ENCODE results near the gene CRYBG1. TPM values are rescaled to one million over a fixed set of nuclear protein-coding genes. Genes with fewer than 3 reads are reported as not detected.

CRYBG1 gene
- total RNA-seq, 1 donor, result 11.9 TPM

DNA sequence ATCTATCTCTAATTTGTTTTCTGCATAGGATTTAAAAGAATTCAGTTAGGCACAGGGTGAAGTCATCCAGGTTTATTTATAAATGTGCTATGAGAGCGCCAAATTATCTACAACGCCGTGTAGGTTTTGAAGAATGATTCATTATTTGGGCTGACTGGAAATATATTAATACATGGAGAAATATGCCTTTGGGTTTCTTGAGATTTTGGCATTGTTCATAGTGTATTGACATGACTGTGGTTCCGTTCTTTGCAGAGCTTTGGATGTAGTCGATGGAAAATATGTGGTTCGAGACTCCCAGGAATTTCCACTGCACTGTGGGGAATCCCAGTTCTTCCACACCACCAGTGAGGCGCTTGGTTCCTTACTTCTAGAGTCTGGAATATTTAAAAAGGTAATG is 90.9 kb downstream of the CRYBG1 start:
- no peaks in the 10 kb centered on the region for H3K9me3 ChIP-seq (ENCODE audit: low read depth, low read length)
- H4K20me1 ChIP-seq (ENCODE audit: insufficient read depth, low read length), result no peaks in the 10 kb centered on the region
- no peaks in the 10 kb centered on the region for H3K79me2 ChIP-seq (ENCODE audit: insufficient read depth, low read length)
- TF ChIP-seq, protein P1, sequence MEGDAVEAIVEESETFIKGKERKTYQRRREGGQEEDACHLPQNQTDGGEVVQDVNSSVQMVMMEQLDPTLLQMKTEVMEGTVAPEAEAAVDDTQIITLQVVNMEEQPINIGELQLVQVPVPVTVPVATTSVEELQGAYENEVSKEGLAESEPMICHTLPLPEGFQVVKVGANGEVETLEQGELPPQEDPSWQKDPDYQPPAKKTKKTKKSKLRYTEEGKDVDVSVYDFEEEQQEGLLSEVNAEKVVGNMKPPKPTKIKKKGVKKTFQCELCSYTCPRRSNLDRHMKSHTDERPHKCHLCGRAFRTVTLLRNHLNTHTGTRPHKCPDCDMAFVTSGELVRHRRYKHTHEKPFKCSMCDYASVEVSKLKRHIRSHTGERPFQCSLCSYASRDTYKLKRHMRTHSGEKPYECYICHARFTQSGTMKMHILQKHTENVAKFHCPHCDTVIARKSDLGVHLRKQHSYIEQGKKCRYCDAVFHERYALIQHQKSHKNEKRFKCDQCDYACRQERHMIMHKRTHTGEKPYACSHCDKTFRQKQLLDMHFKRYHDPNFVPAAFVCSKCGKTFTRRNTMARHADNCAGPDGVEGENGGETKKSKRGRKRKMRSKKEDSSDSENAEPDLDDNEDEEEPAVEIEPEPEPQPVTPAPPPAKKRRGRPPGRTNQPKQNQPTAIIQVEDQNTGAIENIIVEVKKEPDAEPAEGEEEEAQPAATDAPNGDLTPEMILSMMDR (IDR thresholded peaks at IDR 0.05; ENCODE audit: extremely low read depth, low read depth, low read length), result no peak
- peaks cover 8% of the 10 kb centered on the region for H3K4me1 ChIP-seq (ENCODE audit: insufficient read depth, low read length)
- no peaks in the 10 kb centered on the region for H3K27me3 ChIP-seq (ENCODE audit: insufficient read depth, low read length)
- no peak overlapping the region for H3K4me2 ChIP-seq (ENCODE audit: insufficient read depth, low read length)
- DNase-seq (ENCODE audit: insufficient read length, low spot score, missing footprints), result no peak
- H3K36me3 ChIP-seq (ENCODE audit: insufficient read depth, low read length), result no peaks in the 10 kb centered on the region
- no peak overlapping the region for H3K27ac ChIP-seq (ENCODE audit: low read depth, low read length)
- no peak overlapping the region for H3K4me3 ChIP-seq (ENCODE audit: insufficient read depth, low read length)
- no peak overlapping the region for H2AFZ ChIP-seq (ENCODE audit: low read length)

DNA sequence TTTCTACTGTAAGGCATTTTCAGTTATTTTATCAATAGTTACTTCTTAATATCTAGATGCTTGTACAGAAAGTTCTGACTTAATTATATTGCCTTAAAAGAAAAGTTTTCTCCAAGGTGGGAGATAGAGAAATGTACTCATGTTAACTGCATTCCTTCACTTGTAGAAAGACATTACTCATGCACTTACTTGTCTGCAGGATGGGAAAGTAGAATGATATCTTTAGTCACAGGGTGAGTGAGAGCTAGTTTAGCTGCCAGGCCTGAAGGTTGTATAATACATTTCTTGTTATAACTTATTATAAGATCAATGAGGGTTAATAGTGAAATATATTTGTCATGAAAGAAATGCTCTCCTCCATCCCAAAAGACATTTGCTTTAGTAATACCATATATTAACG is 92.1 kb downstream of the CRYBG1 start:
- Histone ChIP-seq H3K79me2 (ENCODE audit: insufficient read depth, low read length) (no peaks in the 10 kb centered on the region), H2AFZ (ENCODE audit: low read length) (no peak overlapping the region), H3K4me3 (ENCODE audit: insufficient read depth, low read length) (no peak overlapping the region), H3K27ac (ENCODE audit: low read depth, low read length) (no peak overlapping the region), H3K4me1 (ENCODE audit: insufficient read depth, low read length) (peaks cover 8% of the 10 kb centered on the region), H4K20me1 (ENCODE audit: insufficient read depth, low read length) (no peaks in the 10 kb centered on the region), H3K36me3 (ENCODE audit: insufficient read depth, low read length) (no peaks in the 10 kb centered on the region), H3K9me3 (ENCODE audit: low read depth, low read length) (no peaks in the 10 kb centered on the region), H3K27me3 (ENCODE audit: insufficient read depth, low read length) (no peaks in the 10 kb centered on the region), H3K4me2 (ENCODE audit: insufficient read depth, low read length) (no peak overlapping the region)
- no peak for DNase-seq (ENCODE audit: insufficient read length, low spot score, missing footprints)
- TF ChIP-seq, protein P1 (IDR thresholded peaks at IDR 0.05; ENCODE audit: extremely low read depth, low read depth, low read length), result no peak

DNA sequence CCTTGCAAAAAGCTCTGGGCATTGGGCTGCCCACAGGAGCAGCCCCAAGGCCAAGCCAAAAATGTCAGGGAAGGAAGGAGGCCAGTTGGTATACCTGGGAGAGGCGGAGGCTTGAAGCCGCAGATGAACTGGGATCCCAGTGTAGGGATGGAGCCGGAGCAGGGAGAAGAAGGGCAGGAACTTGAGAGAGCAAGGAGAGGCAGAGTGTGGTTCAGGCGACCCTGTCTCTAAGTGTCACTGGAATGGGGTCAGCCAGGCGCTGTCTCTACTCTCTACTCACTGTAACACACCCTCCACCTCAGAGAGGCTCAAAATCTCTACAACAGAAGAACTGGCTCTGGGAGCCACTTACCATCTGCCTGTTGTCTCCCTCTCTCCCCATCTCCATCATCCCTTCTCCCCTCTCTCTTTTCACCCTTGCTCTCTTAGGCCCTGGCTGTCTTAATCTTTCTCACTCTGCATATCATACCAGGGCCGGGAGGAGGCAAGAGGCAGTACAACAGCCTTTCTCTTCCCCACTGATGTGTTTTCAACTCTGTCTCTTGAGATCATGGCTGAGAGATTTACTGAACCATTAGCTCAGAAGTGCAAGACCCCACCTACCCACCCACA is 93.3 kb downstream of the CRYBG1 start:
- no peak overlapping the region for H3K4me3 ChIP-seq (ENCODE audit: insufficient read depth, low read length)

DNA sequence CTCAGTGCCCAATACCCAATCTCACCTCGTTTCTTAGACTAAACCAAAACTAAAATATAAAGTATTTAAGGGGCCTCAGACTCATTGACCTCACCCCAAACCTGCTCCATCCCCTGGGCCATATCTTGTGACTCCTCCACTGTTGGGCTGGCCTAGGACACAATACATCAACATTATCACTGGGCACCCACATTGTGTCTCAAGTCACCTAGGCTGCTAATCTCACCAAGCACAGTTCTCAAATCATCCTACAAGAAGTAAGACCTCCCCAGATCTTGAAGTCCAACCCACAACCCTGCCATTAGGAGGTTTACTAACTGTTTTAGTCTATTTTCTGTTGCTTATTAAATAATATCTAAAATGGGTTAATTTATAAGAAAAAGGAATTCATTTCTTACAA is 96.2 kb downstream of the CRYBG1 start:
- H3K4me2 ChIP-seq (ENCODE audit: insufficient read depth, low read length), result no peak overlapping the region
- DNase-seq (ENCODE audit: insufficient read length, low spot score, missing footprints), result no peak

More for the DNA sequence above, 93.3 kb downstream of the CRYBG1 start:
- Histone ChIP-seq H3K27ac (ENCODE audit: low read depth, low read length) (no peak overlapping the region), H3K36me3 (ENCODE audit: insufficient read depth, low read length) (no peaks in the 10 kb centered on the region), H3K9me3 (ENCODE audit: low read depth, low read length) (no peaks in the 10 kb centered on the region), H3K27me3 (ENCODE audit: insufficient read depth, low read length) (no peaks in the 10 kb centered on the region), H3K4me1 (ENCODE audit: insufficient read depth, low read length) (peaks cover 8% of the 10 kb centered on the region), H3K79me2 (ENCODE audit: insufficient read depth, low read length) (no peaks in the 10 kb centered on the region), H4K20me1 (ENCODE audit: insufficient read depth, low read length) (no peaks in the 10 kb centered on the region), H2AFZ (ENCODE audit: low read length) (no peak overlapping the region), H3K4me2 (ENCODE audit: insufficient read depth, low read length) (no peak overlapping the region)
- TF ChIP-seq, protein P1 (IDR thresholded peaks at IDR 0.05; ENCODE audit: extremely low read depth, low read depth, low read length), result no peak
- DNase-seq (ENCODE audit: insufficient read length, low spot score, missing footprints), result no peak

More for the DNA sequence above, 96.2 kb downstream of the CRYBG1 start:
- TF ChIP-seq, protein P1 (IDR thresholded peaks at IDR 0.05; ENCODE audit: extremely low read depth, low read depth, low read length), result no peak
- Histone ChIP-seq H4K20me1 (ENCODE audit: insufficient read depth, low read length) (no peaks in the 10 kb centered on the region), H3K36me3 (ENCODE audit: insufficient read depth, low read length) (no peaks in the 10 kb centered on the region), H3K9me3 (ENCODE audit: low read depth, low read length) (no peaks in the 10 kb centered on the region), H3K27me3 (ENCODE audit: insufficient read depth, low read length) (peaks cover 6% of the 10 kb centered on the region), H3K79me2 (ENCODE audit: insufficient read depth, low read length) (no peaks in the 10 kb centered on the region), H3K27ac (ENCODE audit: low read depth, low read length) (no peak overlapping the region), H3K4me3 (ENCODE audit: insufficient read depth, low read length) (no peak overlapping the region), H3K4me1 (ENCODE audit: insufficient read depth, low read length) (no peaks in the 10 kb centered on the region), H2AFZ (ENCODE audit: low read length) (no peak overlapping the region)
